Raji (cell line): Measurements from ENCODE around the gene MATK.

Experiments
- POLR2A ChIP-seq: IDR thresholded peaks from 2 replicates; pipeline ENCODE4 v1.6.1; 2011; ENCODE audit warnings: low read depth, low read length, control low read depth; ENCODE audit not compliant: insufficient read depth

The MATK gene

GRCh38 chr19:3783660-3784584 is 2.3 kb downstream of the MATK start:
- TF ChIP-seq POLR2A = no peak

- TF ChIP-seq POLR2A = no peak
Observed at GRCh38 chr19:3782903-3783302, 3.3 kb downstream of the MATK start.

GRCh38 chr19:3782330-3782729 is 3.9 kb downstream of the MATK start:
- TF ChIP-seq POLR2A = no peak

GRCh38 chr19:3781603-3782002 is 4.6 kb downstream of the MATK start:
- TF ChIP-seq POLR2A = no peak

- TF ChIP-seq POLR2A = no peak
Observed at GRCh38 chr19:3780786-3781304, 5.3 kb downstream of the MATK start.

- no peak for TF ChIP-seq POLR2A
Observed at GRCh38 chr19:3778899-3779723, 7.1 kb downstream of the MATK start.

- TF ChIP-seq POLR2A = no peak
Observed at GRCh38 chr19:3778104-3778867, 7.9 kb downstream of the MATK start.

GRCh38 chr19:3776479-3777040 is 9.6 kb downstream of the MATK start:
- no peak for TF ChIP-seq POLR2A

- no peak for TF ChIP-seq POLR2A
Observed at GRCh38 chr19:3775831-3776230, 10.3 kb downstream of the MATK start.

GRCh38 chr19:3775374-3775711 is 10.8 kb downstream of the MATK start:
- TF ChIP-seq POLR2A = no peak

- no peak for TF ChIP-seq POLR2A
Observed at GRCh38 chr19:3774621-3775373, 11.4 kb downstream of the MATK start.

- TF ChIP-seq POLR2A = no peak
Observed at GRCh38 chr19:3773814-3774515, 12.2 kb downstream of the MATK start.

GRCh38 chr19:3771906-3772455 is 14.2 kb downstream of the MATK start, which contains the start of gene RAX2:
TSS of gene RAX2 (minus strand) at chr19:3772228. CDS start at chr19:3771742, 486 bp downstream.
- no peak for TF ChIP-seq POLR2A
